ENCODE data around the gene RELL1. TPM values are rescaled to one million over a fixed set of nuclear protein-coding genes. Genes with fewer than 3 reads are reported as not detected.

RELL1 gene
- polyA plus RNA-seq, 1 of the 3 experiments (the other 2 are of a cell fraction), result 4.5 TPM

DNA sequence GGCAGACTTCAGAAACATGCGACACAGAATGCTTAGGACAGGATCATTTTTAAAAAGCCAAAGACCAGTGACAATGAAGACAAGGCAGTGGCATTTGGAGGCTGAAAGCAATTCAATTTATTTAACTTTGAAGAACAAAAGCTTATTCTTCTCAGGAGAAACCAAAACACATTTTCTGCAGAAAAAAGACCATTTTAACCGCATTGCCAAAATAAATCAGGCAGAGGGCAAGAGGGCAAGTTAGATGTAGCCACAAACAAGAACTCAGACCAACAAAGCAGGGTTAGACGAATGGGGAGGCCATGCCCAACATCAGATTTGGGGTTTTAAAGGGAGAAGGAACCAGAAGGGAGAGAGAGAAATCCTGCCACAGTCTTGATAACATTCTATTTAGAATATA, 58.9 kb downstream of the RELL1 start:
- CTCF ChIA-PET, result no interaction called here
- POLR2A ChIA-PET, result no interaction called here
- TF ChIP-seq POLR2AphosphoS5 (IDR thresholded peaks at IDR 0.05; ENCODE audit: low read depth, low read length), result no peak
- TF ChIP-seq, protein P1, sequence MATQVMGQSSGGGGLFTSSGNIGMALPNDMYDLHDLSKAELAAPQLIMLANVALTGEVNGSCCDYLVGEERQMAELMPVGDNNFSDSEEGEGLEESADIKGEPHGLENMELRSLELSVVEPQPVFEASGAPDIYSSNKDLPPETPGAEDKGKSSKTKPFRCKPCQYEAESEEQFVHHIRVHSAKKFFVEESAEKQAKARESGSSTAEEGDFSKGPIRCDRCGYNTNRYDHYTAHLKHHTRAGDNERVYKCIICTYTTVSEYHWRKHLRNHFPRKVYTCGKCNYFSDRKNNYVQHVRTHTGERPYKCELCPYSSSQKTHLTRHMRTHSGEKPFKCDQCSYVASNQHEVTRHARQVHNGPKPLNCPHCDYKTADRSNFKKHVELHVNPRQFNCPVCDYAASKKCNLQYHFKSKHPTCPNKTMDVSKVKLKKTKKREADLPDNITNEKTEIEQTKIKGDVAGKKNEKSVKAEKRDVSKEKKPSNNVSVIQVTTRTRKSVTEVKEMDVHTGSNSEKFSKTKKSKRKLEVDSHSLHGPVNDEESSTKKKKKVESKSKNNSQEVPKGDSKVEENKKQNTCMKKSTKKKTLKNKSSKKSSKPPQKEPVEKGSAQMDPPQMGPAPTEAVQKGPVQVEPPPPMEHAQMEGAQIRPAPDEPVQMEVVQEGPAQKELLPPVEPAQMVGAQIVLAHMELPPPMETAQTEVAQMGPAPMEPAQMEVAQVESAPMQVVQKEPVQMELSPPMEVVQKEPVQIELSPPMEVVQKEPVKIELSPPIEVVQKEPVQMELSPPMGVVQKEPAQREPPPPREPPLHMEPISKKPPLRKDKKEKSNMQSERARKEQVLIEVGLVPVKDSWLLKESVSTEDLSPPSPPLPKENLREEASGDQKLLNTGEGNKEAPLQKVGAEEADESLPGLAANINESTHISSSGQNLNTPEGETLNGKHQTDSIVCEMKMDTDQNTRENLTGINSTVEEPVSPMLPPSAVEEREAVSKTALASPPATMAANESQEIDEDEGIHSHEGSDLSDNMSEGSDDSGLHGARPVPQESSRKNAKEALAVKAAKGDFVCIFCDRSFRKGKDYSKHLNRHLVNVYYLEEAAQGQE (IDR thresholded peaks at IDR 0.05; ENCODE audit: low read depth, low read length), result no peak
- no peak for TF ChIP-seq TCF12 (IDR thresholded peaks at IDR 0.05)
- no peak for TF ChIP-seq SIN3A (IDR thresholded peaks at IDR 0.05; ENCODE audit: borderline replicate concordance, low read depth, low read length)
- no peak for TF ChIP-seq YY1 (IDR thresholded peaks at IDR 0.05; ENCODE audit: low read depth)
- TF ChIP-seq MEF2A (IDR thresholded peaks at IDR 0.05; ENCODE audit: borderline replicate concordance, low read depth), result no peak
- TF ChIP-seq NRF1 (IDR thresholded peaks at IDR 0.05; ENCODE audit: low read depth, low read length), result no peak

DNA sequence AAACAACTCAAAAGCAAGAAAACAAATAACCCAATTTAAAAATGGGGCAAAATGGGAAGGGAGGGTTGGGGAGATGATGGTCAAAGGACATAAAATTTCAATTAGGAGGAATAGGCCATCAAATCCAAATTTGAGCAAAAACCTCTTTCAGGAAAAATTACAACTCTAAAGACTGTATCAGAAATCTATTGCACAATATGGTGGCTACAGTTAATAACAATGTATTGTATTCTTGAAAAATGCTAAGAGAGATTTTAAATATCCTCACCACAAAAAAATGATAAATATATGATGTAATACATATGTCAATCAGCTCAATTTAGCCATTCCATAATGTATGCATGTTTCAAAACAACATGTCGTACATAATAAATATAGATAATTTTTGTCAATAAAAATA, 60.7 kb downstream of the RELL1 start:
- ChIA-PET CTCF (interaction anchor here (1.2 kb wide), 1 partner anchor 9 kb away, joined by 3 read pairs; no protein-coding TSS in a partner anchor), POLR2A (no interaction called here)
- Histone ChIP-seq H3K9ac (no peak overlapping the region), H3K27ac (ENCODE audit: low read depth in 2 of 2, low read length in 1 of 2) (no peak overlapping the region), H3K4me3 (ENCODE audit: low read depth in 2 of 2, low read length in 1 of 2) (no peak overlapping the region), H3K79me2 (ENCODE audit: insufficient read depth) (no peaks in the 10 kb centered on the region), H4K20me1 (ENCODE audit: insufficient read depth) (no peaks in the 10 kb centered on the region), H2AFZ (ENCODE audit: low read depth) (no peak overlapping the region), H3K27me3 (ENCODE audit: insufficient read depth) (no peaks in the 10 kb centered on the region), H3F3A (replicated peaks; ENCODE audit: insufficient read depth) (no peaks in the 10 kb centered on the region), H3K36me3 (replicated peaks in 1 of 2; ENCODE audit: control insufficient read depth in 1 of 2, insufficient read depth in 2 of 2, low read length in 1 of 2) (no peaks in the 10 kb centered on the region), H3K4me2 (no peak overlapping the region), H3K9me2 (no peaks in the 10 kb centered on the region), H3K9me3 (no peaks in the 10 kb centered on the region), H3K4me1 (ENCODE audit: control insufficient read depth in 1 of 2, insufficient read depth in 2 of 2, low read depth in 1 of 2, low read length in 1 of 2) (peaks cover 0 to 3% of the 10 kb centered on the region in 2 experiments; a peak in 2 of 4 replicates)
- TF ChIP-seq EZH2phosphoT487 (IDR thresholded peaks at IDR 0.05; ENCODE audit: borderline replicate concordance, low read depth) (no peak), TAF1 (IDR thresholded peaks at IDR 0.05; ENCODE audit: borderline replicate concordance, low read depth, low read length) (no peak), CHD2 (IDR thresholded peaks at IDR 0.05; ENCODE audit: low read length, partially characterized antibody) (no peak), JUND (IDR thresholded peaks at IDR 0.05) (no peak), TEAD4 (IDR thresholded peaks at IDR 0.05; ENCODE audit: borderline replicate concordance, insufficient read depth) (no peak), MEF2A (IDR thresholded peaks at IDR 0.05; ENCODE audit: borderline replicate concordance, low read depth) (no peak), GATA2 (CRISPR knock-in tag; IDR thresholded peaks at IDR 0.05) (no peak), MXI1 (IDR thresholded peaks at IDR 0.05; ENCODE audit: low read depth, low read length) (no peak), RCOR1 (IDR thresholded peaks at IDR 0.05; ENCODE audit: low read length) (no peak)
- TF ChIP-seq, protein P2, sequence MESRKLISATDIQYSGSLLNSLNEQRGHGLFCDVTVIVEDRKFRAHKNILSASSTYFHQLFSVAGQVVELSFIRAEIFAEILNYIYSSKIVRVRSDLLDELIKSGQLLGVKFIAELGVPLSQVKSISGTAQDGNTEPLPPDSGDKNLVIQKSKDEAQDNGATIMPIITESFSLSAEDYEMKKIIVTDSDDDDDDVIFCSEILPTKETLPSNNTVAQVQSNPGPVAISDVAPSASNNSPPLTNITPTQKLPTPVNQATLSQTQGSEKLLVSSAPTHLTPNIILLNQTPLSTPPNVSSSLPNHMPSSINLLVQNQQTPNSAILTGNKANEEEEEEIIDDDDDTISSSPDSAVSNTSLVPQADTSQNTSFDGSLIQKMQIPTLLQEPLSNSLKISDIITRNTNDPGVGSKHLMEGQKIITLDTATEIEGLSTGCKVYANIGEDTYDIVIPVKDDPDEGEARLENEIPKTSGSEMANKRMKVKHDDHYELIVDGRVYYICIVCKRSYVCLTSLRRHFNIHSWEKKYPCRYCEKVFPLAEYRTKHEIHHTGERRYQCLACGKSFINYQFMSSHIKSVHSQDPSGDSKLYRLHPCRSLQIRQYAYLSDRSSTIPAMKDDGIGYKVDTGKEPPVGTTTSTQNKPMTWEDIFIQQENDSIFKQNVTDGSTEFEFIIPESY (IDR thresholded peaks at IDR 0.05; ENCODE audit: borderline replicate concordance, low read depth), result no peak
- TF ChIP-seq, protein P3, sequence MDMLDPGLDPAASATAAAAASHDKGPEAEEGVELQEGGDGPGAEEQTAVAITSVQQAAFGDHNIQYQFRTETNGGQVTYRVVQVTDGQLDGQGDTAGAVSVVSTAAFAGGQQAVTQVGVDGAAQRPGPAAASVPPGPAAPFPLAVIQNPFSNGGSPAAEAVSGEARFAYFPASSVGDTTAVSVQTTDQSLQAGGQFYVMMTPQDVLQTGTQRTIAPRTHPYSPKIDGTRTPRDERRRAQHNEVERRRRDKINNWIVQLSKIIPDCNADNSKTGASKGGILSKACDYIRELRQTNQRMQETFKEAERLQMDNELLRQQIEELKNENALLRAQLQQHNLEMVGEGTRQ (IDR thresholded peaks at IDR 0.05; ENCODE audit: borderline replicate concordance, low read depth, low read length), result no peak
- no peak for DNase-seq
- 97% methylated on average over 1 of the region's 1 CpG for WGBS (ENCODE audit: low lambda C conversion rate)

More for the DNA sequence above, 58.9 kb downstream of the RELL1 start:
- Histone ChIP-seq H3F3A (replicated peaks; ENCODE audit: insufficient read depth) (no peaks in the 10 kb centered on the region), H3K27me3 (ENCODE audit: insufficient read depth) (no peaks in the 10 kb centered on the region), H3K9me2 (no peaks in the 10 kb centered on the region), H3K4me1 (ENCODE audit: control insufficient read depth in 1 of 2, insufficient read depth in 2 of 2, low read depth in 1 of 2, low read length in 1 of 2) (peaks cover 0 to 3% of the 10 kb centered on the region in 2 experiments; a peak in 2 of 4 replicates), H3K9ac (no peak overlapping the region), H3K4me2 (no peak overlapping the region), H3K9me3 (no peaks in the 10 kb centered on the region), H3K79me2 (ENCODE audit: insufficient read depth) (no peaks in the 10 kb centered on the region), H2AFZ (ENCODE audit: low read depth) (no peak overlapping the region), H3K27ac (ENCODE audit: low read depth in 2 of 2, low read length in 1 of 2) (no peak overlapping the region), H4K20me1 (ENCODE audit: insufficient read depth) (no peaks in the 10 kb centered on the region), H3K4me3 (ENCODE audit: low read depth in 2 of 2, low read length in 1 of 2) (no peak overlapping the region), H3K36me3 (replicated peaks in 1 of 2; ENCODE audit: control insufficient read depth in 1 of 2, insufficient read depth in 2 of 2, low read length in 1 of 2) (no peaks in the 10 kb centered on the region)
- no peak for DNase-seq
- 85% methylated on average over 3 of the region's 3 CpGs for WGBS (ENCODE audit: low lambda C conversion rate)
